Measurements from ENCODE around the gene UBE2L6.

The UBE2L6 gene

DNA sequence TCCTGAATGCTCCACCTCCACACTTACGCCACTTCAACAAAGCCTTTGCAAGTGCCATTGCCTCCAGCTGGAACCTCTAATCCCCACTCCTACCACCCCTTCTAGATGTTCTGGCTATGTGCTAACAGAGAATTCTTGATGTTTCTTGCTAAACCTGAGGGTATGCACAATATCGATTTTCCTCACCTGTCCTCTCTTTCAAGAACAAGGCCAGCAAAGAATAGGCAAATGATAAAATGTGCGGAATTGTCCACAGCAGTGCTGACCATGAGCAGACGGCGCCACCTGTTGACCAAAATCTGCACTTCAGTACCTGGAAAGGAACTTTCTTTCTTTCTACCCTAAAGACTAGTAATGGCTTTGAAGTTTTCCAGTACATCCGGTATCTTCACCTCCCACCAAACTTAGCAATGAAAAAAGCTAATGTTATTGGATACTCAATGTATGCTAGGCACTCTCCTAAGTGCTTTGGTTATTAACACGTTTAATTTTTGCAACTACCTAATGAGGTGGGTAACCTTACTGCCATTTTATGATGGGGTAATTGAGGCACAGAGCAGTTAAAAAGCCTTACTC lies 40.3 kb downstream of the UBE2L6 start:
- FAIRE-seq = no peak

DNA sequence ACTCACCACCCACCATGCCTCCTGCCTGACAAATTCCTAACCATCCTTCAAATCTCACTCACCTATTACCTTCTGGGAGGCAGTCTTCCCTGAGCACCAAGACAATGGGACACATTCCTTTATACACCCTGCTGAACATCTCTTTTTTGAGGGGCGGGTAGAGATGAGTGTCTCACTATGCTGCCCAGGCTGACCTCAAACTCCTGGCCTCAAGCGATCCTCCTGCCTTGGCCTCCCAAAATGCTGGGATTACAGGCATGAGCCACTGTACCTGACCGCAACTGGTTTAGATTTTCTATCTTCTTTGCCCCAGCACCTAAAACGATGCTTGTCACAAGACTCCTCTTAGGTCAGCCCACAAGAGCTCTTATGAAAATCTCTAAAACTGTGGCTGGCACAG lies 44.1 kb downstream of the UBE2L6 start:
- no peak for FAIRE-seq

DNA sequence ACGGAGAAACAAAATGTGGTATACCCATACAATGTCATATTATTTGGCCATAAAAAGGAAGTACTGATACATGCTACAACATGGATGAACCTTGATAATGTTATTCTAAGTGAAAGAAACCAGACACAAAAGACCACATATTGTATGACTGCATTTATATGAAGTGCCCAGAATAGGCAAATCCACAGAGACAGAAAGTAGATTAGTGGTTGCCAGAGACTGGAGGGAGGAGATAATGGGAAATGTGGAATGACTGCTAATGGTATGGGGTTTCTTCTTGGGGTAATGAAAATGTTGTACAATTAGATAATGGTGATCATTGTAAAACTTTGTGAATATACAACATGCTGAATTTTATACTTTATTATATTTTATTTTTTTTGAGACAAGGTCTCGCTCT lies 46.4 kb downstream of the UBE2L6 start:
- no peak for FAIRE-seq

GRCh38 chr11:57516061-57516443 lies 51.4 kb downstream of the UBE2L6 start:
- FAIRE-seq = no peak

DNA sequence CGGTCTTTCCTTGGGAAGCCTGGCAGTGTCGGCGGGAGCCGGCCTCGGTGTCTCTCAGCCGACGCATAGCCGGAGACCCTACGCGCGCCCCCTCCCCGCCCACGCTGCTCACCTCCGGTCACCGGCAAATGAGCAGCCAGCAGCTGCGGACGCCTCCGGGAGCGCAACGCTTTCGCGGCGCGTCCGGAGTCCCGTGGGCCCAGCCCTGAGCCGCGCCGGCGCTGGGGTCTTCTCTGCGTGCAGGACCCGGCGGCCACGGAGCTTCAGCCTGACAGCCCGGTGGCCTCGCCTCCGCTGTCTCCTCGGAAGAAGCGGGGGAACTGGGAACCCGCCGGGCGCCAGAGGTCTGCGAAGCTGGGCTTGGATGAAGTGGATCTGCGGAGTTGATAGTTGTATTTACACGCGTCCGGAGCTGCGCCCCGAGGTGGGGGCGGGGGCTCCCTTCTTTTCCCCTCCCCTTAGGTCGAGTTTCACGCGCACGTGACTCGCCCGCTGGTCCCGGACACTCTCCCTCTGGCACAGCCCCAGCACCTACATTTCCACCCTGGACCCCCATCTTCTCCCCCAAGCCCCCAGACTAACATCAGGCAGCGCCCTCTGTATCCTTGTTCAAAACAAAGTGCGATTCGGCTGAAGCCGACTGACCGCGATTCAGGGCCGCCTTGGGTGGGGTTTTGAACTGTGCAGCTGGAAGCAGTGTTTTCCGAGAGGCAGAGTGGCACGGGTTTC lies 52.0 kb downstream of the UBE2L6 start, which contains the start of gene SLC43A1:
Gene SLC43A1, minus strand, starts transcription at position 371 of the 729 bp plus-strand sequence. CDS start 1,591 bp downstream, outside the sequence.
- FAIRE-seq = no peak

DNA sequence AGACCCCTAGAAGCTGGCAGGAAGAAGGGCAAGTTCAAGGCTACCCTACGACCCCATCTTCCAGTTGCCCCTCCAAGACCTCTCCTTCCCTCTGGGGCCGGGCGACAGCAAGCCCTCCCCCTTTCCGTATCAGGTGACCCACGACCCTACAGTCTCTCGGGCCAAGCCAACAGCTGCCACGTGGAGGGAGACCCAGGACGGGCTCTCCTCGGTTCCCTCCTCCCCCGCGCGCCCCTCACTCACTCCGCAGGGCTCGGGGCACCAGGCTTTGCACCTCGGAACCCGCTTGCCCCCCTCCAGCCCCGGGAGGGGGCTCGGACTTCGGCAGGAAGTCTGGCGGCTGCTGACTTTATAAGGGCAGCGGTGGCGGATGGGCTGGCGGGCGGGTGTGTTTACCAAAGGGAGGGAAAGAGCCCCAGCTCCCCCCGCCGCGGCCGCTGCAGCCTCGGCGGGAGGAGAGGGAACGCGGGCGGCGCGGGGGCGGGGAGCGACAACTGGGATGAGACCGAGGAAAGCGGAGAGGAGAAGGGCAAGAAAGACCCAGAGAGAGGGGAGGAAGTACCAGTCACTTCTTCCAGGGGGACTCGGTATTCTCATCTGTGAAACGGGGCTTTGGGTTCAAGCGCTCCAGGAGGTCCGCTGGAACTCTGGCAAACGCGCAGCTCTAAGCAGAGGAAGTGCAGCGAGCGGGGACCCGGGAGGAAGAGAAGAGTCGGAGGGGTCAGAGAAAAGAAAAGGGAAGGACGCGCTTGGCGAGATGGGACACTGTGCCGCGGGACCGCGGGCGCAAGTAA lies 52.7 kb downstream of the UBE2L6 start:
- no peak for FAIRE-seq

GRCh38 chr11:57513911-57514537 lies 53.4 kb downstream of the UBE2L6 start:
- FAIRE-seq = no peak

DNA sequence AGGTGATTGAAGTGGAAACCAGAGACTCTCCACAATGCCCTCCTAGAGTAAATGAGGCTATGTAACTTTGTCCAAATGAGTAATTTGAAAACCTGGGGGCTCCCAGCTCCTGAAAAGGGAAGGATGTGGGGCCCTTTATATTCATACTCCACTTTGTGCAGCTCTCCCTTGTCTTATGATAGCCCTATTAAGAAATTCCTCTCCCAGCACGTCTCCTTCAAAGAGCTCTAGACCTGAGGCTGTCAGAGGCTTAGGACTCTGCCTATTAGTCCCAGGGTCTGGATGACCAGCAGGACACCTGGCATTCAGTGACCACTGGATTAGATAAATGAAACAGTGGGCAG lies 54.0 kb downstream of the UBE2L6 start:
- no peak for FAIRE-seq

- FAIRE-seq = no peak
Observed at GRCh38 chr11:57512646-57513451, 54.6 kb downstream of the UBE2L6 start.

GRCh38 chr11:57511741-57512430 lies 55.6 kb downstream of the UBE2L6 start:
- no peak for FAIRE-seq

DNA sequence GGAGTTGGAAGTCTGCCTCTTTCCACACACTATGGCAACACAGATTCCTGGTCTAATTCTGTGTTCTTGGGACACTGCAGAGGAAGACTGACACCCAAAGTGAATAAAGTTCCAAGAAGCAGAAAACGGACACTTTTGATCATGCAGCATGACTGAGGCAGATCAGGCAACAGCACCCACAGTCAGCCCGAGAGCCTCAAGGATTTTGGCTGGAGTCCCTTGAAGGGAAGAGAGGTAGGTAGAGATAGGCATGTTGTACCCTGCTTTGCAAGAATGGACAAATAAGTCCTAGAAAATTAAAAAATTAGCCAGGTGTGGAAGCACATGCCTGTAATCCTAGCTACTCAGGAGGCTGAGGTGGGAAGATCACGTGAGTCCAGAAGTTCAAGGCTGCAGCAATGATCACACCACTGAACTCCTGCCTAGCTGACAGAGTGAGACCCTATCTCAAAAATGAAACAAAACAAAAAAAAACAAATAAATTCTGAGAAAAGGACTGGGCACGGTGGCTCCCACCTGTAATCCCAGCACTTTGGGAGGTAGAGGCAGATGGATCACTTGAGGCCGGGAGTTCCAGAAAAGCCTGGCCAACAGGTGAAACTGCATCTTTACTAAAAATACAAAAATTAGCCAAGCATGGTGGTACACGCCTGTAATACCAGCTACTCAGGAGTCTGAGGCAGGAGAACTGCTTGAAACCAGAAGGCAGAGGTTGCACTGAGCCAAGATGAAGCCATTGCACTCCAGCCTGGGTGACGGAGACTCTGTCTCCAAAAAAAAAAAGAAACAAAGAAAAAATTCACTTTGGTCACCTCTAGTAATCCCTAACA lies 58.9 kb downstream of the UBE2L6 start:
- FAIRE-seq = no peak

DNA sequence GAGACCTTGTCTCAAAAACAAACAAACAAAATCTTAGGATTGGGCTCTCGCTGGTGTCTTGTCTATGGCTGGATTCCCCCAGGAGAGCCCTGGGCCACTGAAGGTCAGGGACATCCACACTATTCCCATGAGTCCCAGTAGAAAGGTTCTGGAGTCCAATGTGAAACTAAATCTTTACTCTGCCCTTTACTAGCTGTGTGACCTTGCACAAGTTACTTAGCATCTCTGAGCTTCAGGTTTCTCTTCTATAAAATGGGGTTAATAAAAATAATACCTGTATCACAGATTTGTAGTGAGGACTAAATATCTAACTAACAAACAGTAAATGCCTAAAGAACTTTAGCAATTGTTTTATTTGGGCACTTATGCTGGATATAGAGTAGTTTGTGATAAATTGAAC lies 61.0 kb downstream of the UBE2L6 start:
- no peak for FAIRE-seq

DNA sequence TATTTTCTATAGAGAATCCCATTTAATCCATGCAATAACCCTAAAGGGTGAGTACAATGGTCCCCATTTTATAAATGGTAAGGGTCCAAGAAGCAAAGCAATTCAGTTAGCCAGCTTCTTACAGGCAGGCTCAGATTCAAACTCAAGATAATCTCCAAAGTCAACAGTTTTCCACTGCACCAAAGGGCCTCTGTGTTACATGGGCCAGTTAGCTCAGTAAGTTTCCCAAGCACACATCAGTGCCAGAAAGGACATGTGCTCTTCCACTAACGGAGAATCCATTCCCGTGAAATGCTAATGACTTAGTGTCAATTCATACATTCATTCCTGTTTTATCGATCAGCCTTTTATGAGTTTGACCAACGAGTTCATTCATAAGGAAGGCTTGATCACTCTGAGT lies 63.0 kb downstream of the UBE2L6 start:
- no peak for FAIRE-seq

DNA sequence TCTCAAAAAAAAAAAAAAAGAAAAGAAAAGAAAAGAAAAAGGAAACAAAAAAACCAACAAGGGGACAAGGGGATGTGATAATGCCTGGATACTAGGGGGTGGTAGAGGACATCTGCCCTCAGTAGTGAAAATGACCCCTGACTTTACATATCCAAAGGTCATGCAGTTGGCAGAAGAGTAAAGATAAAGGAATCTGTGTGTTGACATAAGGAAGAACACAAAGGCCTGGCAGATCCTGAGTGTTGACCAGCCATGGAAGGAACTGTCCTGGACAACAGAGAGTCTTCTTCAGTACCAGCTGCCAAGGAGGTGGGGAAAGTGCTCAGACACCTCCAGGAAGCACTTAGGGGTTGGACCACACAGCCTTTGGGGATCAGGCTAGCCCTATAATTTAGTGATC lies 64.6 kb downstream of the UBE2L6 start:
- no peak for FAIRE-seq

- no peak for FAIRE-seq
Observed at GRCh38 chr11:57502376-57502775, 65.1 kb downstream of the UBE2L6 start.

- no peak for FAIRE-seq
Observed at GRCh38 chr11:57501953-57502352, 65.5 kb downstream of the UBE2L6 start.
